GM23338 (cell line): ENCODE data around the gene CGNL1. TPM values are rescaled to one million over a fixed set of nuclear protein-coding genes. Genes with fewer than 3 reads are reported as not detected.
A peak's percentile ranks its signal among the peaks of the same experiment; 100 is the strongest.

Source experiments
- ATAC-seq: fragments of 200-7000 bp; cut with Tn5 transposase; 3 replicates; pipeline ENCODE4 v1.9.1; 2020
- DNase-seq: peaks from one replicate; pipeline ENCODE4 v3.0.0-alpha.2; 2015; ENCODE audit warnings: low spot score
- H2AFZ ChIP-seq: fragments of 200-600 bp; sonication (generic); 2 replicates; pipeline ENCODE4 v1.8.0; 2016; ENCODE audit warnings: antibody characterized with exemption, mild to moderate bottlenecking, moderate library complexity
- H3F3A ChIP-seq: fragments of 200-600 bp; sonication (generic); replicated peaks from 2 replicates; pipeline ENCODE4 v1.8.0; 2017; ENCODE audit warnings: antibody characterized with exemption, mixed run types, low read depth
- H3K27ac ChIP-seq: fragments of 200-600 bp; sonication (generic); 2 replicates; pipeline ENCODE4 v1.6.1; 2016; ENCODE audit warnings: low read depth
- H3K27me3 ChIP-seq: fragments of 200-600 bp; sonication (generic); 2 replicates; pipeline ENCODE4 v1.8.0; 2016; ENCODE audit warnings: mild to moderate bottlenecking, mixed run types, moderate library complexity; ENCODE audit not compliant: insufficient read depth
- H3K36me3 ChIP-seq: fragments of 200-600 bp; sonication (generic); 2 replicates; pipeline ENCODE4 v1.8.0; 2016; ENCODE audit warnings: mild to moderate bottlenecking; ENCODE audit not compliant: insufficient read depth
- H3K4me1 ChIP-seq: fragments of 200-600 bp; sonication (generic); 2 replicates; pipeline ENCODE4 v1.8.0; 2016; ENCODE audit warnings: mild to moderate bottlenecking, moderate library complexity; ENCODE audit not compliant: insufficient read depth
- H3K4me2 ChIP-seq: fragments of 200-600 bp; sonication (generic); 2 replicates; pipeline ENCODE4 v1.7.1; 2017; ENCODE audit warnings: mixed run types
- H3K4me3 ChIP-seq: fragments of 200-600 bp; sonication (generic); 2 replicates; pipeline ENCODE4 v1.6.1; 2016; ENCODE audit warnings: mixed run types
- H3K79me2 ChIP-seq: fragments of 200-600 bp; sonication (generic); replicated peaks from 2 replicates; pipeline ENCODE4 v1.8.0; 2017; ENCODE audit warnings: mild to moderate bottlenecking; ENCODE audit not compliant: insufficient read depth
- H3K9me2 ChIP-seq: fragments of 200-600 bp; sonication (generic); 2 replicates; pipeline ENCODE4 v1.8.0; 2017; ENCODE audit not compliant: insufficient read depth
- H4K20me1 ChIP-seq: fragments of 200-600 bp; sonication (generic); replicated peaks from 2 replicates; pipeline ENCODE4 v1.8.0; 2017; ENCODE audit warnings: mild to moderate bottlenecking; ENCODE audit not compliant: insufficient read depth
- H3K27ac Mint-ChIP-seq: 2 replicates; pipeline ENCODE4 v1.8.0; 2020; ENCODE audit warnings: inconsistent platforms, mild to moderate bottlenecking, moderate library complexity, mixed read lengths
- H3K27me3 Mint-ChIP-seq: 3 replicates; pipeline ENCODE4 v1.8.0; 2022; ENCODE audit warnings: low read depth, mild to moderate bottlenecking, moderate library complexity, mixed read lengths, inconsistent platforms; ENCODE audit not compliant: insufficient read depth, poor library complexity
- H3K36me3 Mint-ChIP-seq: 3 replicates; pipeline ENCODE4 v1.8.0; 2021; ENCODE audit warnings: low read depth, mild to moderate bottlenecking, inconsistent platforms, moderate library complexity, mixed read lengths
- H3K4me1 Mint-ChIP-seq: 3 replicates; pipeline ENCODE4 v1.8.0; 2020; ENCODE audit warnings: mild to moderate bottlenecking, inconsistent platforms, mixed read lengths
- H3K4me3 Mint-ChIP-seq: 3 replicates; pipeline ENCODE4 v1.8.0; 2021; ENCODE audit warnings: moderate library complexity, mild to moderate bottlenecking, inconsistent platforms, mixed read lengths
- H3K9me3 Mint-ChIP-seq: 3 replicates; pipeline ENCODE4 v1.8.0; 2020; ENCODE audit warnings: moderate library complexity, mild to moderate bottlenecking, inconsistent platforms, mixed read lengths
- CREB1 ChIP-seq: fragments of 250-450 bp; sonication (Bioruptor Pico); IDR thresholded peaks from 2 replicates; pipeline ENCODE4 v1.5.0; 2020; ENCODE audit warnings: low read depth, mild to moderate bottlenecking, moderate library complexity
- EZH2 ChIP-seq: fragments of 200-600 bp; sonication (generic); IDR thresholded peaks from one replicate; pipeline ENCODE4 v1.8.0; 2017; ENCODE audit warnings: antibody characterized with exemption, mild to moderate bottlenecking, low read depth; ENCODE audit not compliant: unreplicated experiment
- EZH2phosphoT487 ChIP-seq: fragments of 200-600 bp; sonication (generic); IDR thresholded peaks from one replicate; pipeline ENCODE4 v1.8.1; 2018; ENCODE audit warnings: antibody characterized with exemption; ENCODE audit not compliant: unreplicated experiment
- JUNB ChIP-seq: IDR thresholded peaks from one replicate; pipeline ENCODE4 v1.6.1; 2016; ENCODE audit warnings: antibody characterized with exemption; ENCODE audit not compliant: unreplicated experiment
- POLR2AphosphoS5 ChIP-seq: IDR thresholded peaks from 2 replicates; pipeline ENCODE4 v1.6.1; 2016; ENCODE audit warnings: antibody characterized with exemption, low read depth
- STAT1 ChIP-seq: IDR thresholded peaks from one replicate; pipeline ENCODE4 v1.6.1; 2016; ENCODE audit warnings: antibody characterized with exemption; ENCODE audit not compliant: unreplicated experiment
- ZNF114 ChIP-seq: fragments of 250-450 bp; sonication (Bioruptor Pico); IDR thresholded peaks from 2 replicates; pipeline ENCODE4 v1.5.0; 2020; ENCODE audit warnings: mild to moderate bottlenecking, moderate library complexity
- ZNF331 ChIP-seq: fragments of 250-450 bp; sonication (Bioruptor Pico); IDR thresholded peaks from 2 replicates; pipeline ENCODE4 v1.5.0; 2020; ENCODE audit warnings: low read depth, mild to moderate bottlenecking, moderate library complexity
- polyA plus RNA-seq: library from polyadenylated mRNA; unstranded; fragments of >200 nt; fragmentation: Nextera tagmentation; extraction: Ambion mirVana; gene quantifications from 2 replicates; pipeline ENCODE4 v1.2.1, GENCODE V29; 2016
- total RNA-seq: library from RNA; depleted of rRNA; stranded (reverse); fragments of >200 nt; shearing (Covaris generic); gene quantifications from 2 replicates; pipeline ENCODE4 v1.2.3, GENCODE V29; 2014
- TF ChIP-seq, protein P1 (sequence below): IDR thresholded peaks from 2 replicates; pipeline ENCODE4 v1.6.1; 2016; ENCODE audit warnings: antibody characterized with exemption
- TF ChIP-seq, protein P2 (sequence below), 2 experiments: fragments of 200-600 bp in 1 of 2; sonication (generic) in 1 of 2; conservative IDR thresholded peaks; 2 replicates each; pipeline versions ENCODE4 v1.5.1 to v1.6.1; 2016 to 2017; ENCODE audit warnings: antibody characterized with exemption in 2 of 2, low read depth in 2 of 2, mild to moderate bottlenecking in 2 of 2, moderate library complexity in 1 of 2
- TF ChIP-seq, protein P3 (sequence below): fragments of 250-450 bp; sonication (Bioruptor Pico); IDR thresholded peaks from 2 replicates; pipeline ENCODE4 v1.5.0; 2020; ENCODE audit warnings: mild to moderate bottlenecking, moderate library complexity

CGNL1 gene
- total and polyA plus RNA-seq, 2 experiments from 2014 or later: 20.0 to 57.8 TPM

DNA sequence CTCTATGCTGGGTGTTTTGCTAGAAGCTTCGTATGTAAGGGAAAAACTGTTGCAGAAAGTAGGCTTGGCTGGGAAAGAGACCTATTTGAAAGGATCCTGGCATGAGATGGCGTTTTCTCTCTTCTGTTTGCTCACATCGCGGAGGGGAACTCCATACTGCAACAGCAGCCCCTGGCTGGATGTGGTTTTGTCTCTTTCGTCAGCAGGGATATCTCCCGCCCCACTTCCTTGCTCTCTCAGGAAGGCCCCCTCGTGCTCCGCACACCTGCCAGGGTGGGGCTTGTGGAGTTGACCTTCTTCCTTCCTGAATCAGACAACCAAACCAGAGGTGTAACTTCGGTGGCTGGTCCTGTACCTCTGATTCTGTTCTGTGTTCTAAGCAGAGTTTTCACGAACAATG, 189.0 kb downstream of the CGNL1 start:
- Histone ChIP-seq H3K36me3 (no peaks in the 10 kb centered on the region), H3K9me2 (no peaks in the 10 kb centered on the region), H4K20me1 (no peaks in the 10 kb centered on the region; the same call in 1 of the 2 replicates), H2AFZ (no peak overlapping the region), H3K27ac (no peak overlapping the region), H3F3A (no peaks in the 10 kb centered on the region), H3K4me2 (no peak overlapping the region), H3K79me2 (no peaks in the 10 kb centered on the region), H3K4me1 (peaks cover 7% of the 10 kb centered on the region; the same call in 1 of the 2 replicates), H3K4me3 (no peak overlapping the region), H3K27me3 (no peaks in the 10 kb centered on the region)
- TF ChIP-seq, protein P1, sequence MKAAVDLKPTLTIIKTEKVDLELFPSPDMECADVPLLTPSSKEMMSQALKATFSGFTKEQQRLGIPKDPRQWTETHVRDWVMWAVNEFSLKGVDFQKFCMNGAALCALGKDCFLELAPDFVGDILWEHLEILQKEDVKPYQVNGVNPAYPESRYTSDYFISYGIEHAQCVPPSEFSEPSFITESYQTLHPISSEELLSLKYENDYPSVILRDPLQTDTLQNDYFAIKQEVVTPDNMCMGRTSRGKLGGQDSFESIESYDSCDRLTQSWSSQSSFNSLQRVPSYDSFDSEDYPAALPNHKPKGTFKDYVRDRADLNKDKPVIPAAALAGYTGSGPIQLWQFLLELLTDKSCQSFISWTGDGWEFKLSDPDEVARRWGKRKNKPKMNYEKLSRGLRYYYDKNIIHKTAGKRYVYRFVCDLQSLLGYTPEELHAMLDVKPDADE: no peak
- TF ChIP-seq ZNF114: no peak
- no peak for TF ChIP-seq JUNB
- peak; percentile 63 for ATAC-seq
- no peaks in the 10 kb centered on the region for H3K9me3 Mint-ChIP-seq
- H3K27me3 Mint-ChIP-seq: peaks cover 1% of the 10 kb centered on the region
- H3K27ac Mint-ChIP-seq: peak overlapping the region; percentile 85
- peaks cover 13% of the 10 kb centered on the region for H3K4me1 Mint-ChIP-seq
- DNase-seq: peak; percentile 54
- no peaks in the 10 kb centered on the region for H3K36me3 Mint-ChIP-seq
- no peak overlapping the region for H3K4me3 Mint-ChIP-seq

DNA sequence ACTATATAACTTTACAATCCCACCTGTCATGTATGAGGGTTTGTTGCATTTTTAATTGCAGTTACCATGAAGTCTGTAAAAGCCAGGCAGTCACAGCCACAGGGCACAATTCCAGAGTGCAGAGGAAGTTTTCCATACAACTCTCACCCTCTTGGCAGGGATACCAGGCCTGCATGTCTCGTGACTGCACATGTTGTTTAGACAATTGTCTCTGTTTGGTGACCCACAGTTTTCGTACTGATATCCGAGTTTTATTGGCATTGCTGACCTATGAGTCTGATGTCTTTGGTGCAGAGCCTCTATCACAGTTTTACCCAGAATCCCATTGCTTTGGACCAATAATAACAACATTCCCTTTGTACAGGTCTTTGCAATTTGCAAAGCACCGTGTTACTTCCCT, 190.5 kb downstream of the CGNL1 start:
- Histone ChIP-seq H3K27me3 (no peaks in the 10 kb centered on the region), H3K4me1 (peaks cover 7% of the 10 kb centered on the region; the same call in 1 of the 2 replicates), H3K27ac (no peak overlapping the region), H3K4me3 (no peak overlapping the region), H3K79me2 (no peaks in the 10 kb centered on the region), H2AFZ (no peak overlapping the region), H3K9me2 (no peaks in the 10 kb centered on the region), H3K4me2 (no peak overlapping the region), H3F3A (no peaks in the 10 kb centered on the region), H3K36me3 (no peaks in the 10 kb centered on the region), H4K20me1 (no peaks in the 10 kb centered on the region)
- Mint-ChIP-seq H3K4me3 (no peak overlapping the region), H3K27me3 (peaks cover 1% of the 10 kb centered on the region), H3K9me3 (no peaks in the 10 kb centered on the region), H3K27ac (no peak overlapping the region), H3K4me1 (peaks cover 15% of the 10 kb centered on the region), H3K36me3 (no peaks in the 10 kb centered on the region)
- DNase-seq: no peak
- no peak for ATAC-seq
- TF ChIP-seq POLR2AphosphoS5 (no peak), CREB1 (no peak), EZH2 (no peak), ZNF331 (no peak), JUNB (no peak), STAT1 (no peak), EZH2phosphoT487 (no peak)
- TF ChIP-seq, protein P1: no peak
- TF ChIP-seq, protein P2, sequence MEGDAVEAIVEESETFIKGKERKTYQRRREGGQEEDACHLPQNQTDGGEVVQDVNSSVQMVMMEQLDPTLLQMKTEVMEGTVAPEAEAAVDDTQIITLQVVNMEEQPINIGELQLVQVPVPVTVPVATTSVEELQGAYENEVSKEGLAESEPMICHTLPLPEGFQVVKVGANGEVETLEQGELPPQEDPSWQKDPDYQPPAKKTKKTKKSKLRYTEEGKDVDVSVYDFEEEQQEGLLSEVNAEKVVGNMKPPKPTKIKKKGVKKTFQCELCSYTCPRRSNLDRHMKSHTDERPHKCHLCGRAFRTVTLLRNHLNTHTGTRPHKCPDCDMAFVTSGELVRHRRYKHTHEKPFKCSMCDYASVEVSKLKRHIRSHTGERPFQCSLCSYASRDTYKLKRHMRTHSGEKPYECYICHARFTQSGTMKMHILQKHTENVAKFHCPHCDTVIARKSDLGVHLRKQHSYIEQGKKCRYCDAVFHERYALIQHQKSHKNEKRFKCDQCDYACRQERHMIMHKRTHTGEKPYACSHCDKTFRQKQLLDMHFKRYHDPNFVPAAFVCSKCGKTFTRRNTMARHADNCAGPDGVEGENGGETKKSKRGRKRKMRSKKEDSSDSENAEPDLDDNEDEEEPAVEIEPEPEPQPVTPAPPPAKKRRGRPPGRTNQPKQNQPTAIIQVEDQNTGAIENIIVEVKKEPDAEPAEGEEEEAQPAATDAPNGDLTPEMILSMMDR (conservative IDR thresholded peaks at IDR 0.05; ENCODE audit: low read depth in 2 of 2): no peak
- TF ChIP-seq, protein P3, sequence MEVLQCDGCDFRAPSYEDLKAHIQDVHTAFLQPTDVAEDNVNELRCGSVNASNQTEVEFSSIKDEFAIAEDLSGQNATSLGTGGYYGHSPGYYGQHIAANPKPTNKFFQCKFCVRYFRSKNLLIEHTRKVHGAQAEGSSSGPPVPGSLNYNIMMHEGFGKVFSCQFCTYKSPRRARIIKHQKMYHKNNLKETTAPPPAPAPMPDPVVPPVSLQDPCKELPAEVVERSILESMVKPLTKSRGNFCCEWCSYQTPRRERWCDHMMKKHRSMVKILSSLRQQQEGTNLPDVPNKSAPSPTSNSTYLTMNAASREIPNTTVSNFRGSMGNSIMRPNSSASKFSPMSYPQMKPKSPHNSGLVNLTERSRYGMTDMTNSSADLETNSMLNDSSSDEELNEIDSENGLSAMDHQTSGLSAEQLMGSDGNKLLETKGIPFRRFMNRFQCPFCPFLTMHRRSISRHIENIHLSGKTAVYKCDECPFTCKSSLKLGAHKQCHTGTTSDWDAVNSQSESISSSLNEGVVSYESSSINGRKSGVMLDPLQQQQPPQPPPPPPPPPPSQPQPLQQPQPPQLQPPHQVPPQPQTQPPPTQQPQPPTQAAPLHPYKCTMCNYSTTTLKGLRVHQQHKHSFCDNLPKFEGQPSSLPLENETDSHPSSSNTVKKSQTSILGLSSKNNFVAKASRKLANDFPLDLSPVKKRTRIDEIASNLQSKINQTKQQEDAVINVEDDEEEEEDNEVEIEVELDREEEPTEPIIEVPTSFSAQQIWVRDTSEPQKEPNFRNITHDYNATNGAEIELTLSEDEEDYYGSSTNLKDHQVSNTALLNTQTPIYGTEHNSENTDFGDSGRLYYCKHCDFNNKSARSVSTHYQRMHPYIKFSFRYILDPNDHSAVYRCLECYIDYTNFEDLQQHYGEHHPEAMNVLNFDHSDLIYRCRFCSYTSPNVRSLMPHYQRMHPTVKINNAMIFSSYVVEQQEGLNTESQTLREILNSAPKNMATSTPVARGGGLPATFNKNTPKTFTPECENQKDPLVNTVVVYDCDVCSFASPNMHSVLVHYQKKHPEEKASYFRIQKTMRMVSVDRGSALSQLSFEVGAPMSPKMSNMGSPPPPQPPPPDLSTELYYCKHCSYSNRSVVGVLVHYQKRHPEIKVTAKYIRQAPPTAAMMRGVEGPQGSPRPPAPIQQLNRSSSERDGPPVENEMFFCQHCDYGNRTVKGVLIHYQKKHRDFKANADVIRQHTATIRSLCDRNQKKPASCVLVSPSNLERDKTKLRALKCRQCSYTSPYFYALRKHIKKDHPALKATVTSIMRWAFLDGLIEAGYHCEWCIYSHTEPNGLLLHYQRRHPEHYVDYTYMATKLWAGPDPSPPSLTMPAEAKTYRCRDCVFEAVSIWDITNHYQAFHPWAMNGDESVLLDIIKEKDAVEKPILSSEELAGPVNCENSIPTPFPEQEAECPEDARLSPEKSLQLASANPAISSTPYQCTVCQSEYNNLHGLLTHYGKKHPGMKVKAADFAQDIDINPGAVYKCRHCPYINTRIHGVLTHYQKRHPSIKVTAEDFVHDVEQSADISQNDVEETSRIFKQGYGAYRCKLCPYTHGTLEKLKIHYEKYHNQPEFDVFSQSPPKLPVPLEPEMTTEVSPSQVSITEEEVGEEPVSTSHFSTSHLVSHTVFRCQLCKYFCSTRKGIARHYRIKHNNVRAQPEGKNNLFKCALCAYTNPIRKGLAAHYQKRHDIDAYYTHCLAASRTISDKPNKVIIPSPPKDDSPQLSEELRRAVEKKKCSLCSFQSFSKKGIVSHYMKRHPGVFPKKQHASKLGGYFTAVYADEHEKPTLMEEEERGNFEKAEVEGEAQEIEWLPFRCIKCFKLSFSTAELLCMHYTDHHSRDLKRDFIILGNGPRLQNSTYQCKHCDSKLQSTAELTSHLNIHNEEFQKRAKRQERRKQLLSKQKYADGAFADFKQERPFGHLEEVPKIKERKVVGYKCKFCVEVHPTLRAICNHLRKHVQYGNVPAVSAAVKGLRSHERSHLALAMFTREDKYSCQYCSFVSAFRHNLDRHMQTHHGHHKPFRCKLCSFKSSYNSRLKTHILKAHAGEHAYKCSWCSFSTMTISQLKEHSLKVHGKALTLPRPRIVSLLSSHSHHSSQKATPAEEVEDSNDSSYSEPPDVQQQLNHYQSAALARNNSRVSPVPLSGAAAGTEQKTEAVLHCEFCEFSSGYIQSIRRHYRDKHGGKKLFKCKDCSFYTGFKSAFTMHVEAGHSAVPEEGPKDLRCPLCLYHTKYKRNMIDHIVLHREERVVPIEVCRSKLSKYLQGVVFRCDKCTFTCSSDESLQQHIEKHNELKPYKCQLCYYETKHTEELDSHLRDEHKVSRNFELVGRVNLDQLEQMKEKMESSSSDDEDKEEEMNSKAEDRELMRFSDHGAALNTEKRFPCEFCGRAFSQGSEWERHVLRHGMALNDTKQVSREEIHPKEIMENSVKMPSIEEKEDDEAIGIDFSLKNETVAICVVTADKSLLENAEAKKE (CRISPR knock-in tag): no peak
